ENCODE measurements around the gene SORCS1.

SORCS1 gene

DNA sequence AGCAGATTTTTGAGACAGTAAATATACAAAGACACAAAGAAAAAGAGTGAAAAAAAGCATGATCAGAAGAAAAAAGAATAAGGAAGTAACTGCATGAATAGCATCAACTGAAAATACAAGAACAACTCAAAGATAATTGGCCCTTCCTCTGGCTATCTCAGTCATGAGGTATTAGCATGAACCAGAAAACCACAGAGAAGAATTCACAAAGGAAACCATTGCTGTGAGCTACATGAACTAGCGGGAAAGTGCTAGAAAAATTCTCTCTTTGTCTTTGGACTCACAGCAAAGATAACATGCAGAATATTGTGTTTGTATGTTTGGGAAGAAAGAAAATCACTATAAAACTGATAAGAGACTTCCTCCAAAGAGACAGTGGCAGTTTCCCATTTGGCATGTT, 82.9 kb downstream of the SORCS1 start:
- Histone ChIP-seq H3K27ac (ENCODE audit: low read depth, low read length) (no peak overlapping the region), H4K20me1 (ENCODE audit: low read depth, low read length) (no peaks in the 10 kb centered on the region), H3K9ac (ENCODE audit: low read length) (no peak overlapping the region), H3K9me3 (ENCODE audit: insufficient read depth, low read length) (no peaks in the 10 kb centered on the region), H3K79me2 (ENCODE audit: insufficient read depth, low read length) (no peaks in the 10 kb centered on the region), H3K27me3 (ENCODE audit: low read length) (no peaks in the 10 kb centered on the region), H2AFZ (ENCODE audit: low read depth, low read length, severe bottlenecking) (no peak overlapping the region), H3K4me3 (ENCODE audit: insufficient read depth, low read length, poor library complexity, severe bottlenecking) (no peak overlapping the region), H3K36me3 (ENCODE audit: low read length) (no peaks in the 10 kb centered on the region), H3K4me2 (ENCODE audit: low read depth, low read length, poor library complexity, severe bottlenecking) (no peak overlapping the region), H3F3A (ENCODE audit: insufficient read depth) (no peaks in the 10 kb centered on the region), H3K9me2 (replicated peaks; ENCODE audit: insufficient read depth, low read length) (no peaks in the 10 kb centered on the region)
- TF ChIP-seq EZH2phosphoT487 (conservative IDR thresholded peaks at IDR 0.05; ENCODE audit: low read length) = no peak
- TF ChIP-seq, protein P1, sequence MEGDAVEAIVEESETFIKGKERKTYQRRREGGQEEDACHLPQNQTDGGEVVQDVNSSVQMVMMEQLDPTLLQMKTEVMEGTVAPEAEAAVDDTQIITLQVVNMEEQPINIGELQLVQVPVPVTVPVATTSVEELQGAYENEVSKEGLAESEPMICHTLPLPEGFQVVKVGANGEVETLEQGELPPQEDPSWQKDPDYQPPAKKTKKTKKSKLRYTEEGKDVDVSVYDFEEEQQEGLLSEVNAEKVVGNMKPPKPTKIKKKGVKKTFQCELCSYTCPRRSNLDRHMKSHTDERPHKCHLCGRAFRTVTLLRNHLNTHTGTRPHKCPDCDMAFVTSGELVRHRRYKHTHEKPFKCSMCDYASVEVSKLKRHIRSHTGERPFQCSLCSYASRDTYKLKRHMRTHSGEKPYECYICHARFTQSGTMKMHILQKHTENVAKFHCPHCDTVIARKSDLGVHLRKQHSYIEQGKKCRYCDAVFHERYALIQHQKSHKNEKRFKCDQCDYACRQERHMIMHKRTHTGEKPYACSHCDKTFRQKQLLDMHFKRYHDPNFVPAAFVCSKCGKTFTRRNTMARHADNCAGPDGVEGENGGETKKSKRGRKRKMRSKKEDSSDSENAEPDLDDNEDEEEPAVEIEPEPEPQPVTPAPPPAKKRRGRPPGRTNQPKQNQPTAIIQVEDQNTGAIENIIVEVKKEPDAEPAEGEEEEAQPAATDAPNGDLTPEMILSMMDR (IDR thresholded peaks at IDR 0.05; ENCODE audit: insufficient read depth, low read length, poor library complexity, severe bottlenecking) = no peak

DNA sequence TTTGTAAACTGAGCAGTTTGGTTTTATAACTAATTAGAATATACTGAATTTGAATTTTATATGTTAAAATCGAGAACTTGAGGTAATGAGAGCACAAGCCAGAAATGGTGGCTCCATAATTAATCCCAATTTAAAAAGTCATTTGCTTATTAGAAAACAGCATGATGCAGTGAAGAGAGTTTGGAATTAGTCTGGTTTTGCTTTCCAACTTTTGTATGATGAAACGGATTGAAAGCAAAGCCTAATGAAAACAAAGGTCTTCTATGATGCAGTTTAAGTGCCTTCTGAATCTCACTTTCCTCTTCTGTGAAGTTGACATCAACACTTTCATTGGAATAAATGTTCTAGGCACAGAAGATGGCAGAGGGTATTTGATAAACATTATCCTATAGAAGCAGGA, 89.4 kb downstream of the SORCS1 start:
- no peaks in the 10 kb centered on the region for H3K36me3 ChIP-seq (ENCODE audit: low read length)
- H3K9me3 ChIP-seq (ENCODE audit: insufficient read depth, low read length) = no peaks in the 10 kb centered on the region
- no peak overlapping the region for H3K27ac ChIP-seq (ENCODE audit: low read depth, low read length)
- H3K4me3 ChIP-seq (ENCODE audit: insufficient read depth, low read length, poor library complexity, severe bottlenecking) = no peak overlapping the region
- TF ChIP-seq, protein P1 (IDR thresholded peaks at IDR 0.05; ENCODE audit: insufficient read depth, low read length, poor library complexity, severe bottlenecking) = no peak
- TF ChIP-seq EZH2phosphoT487 (conservative IDR thresholded peaks at IDR 0.05; ENCODE audit: low read length) = no peak
- no peak overlapping the region for H3K9ac ChIP-seq (ENCODE audit: low read length)
- no peaks in the 10 kb centered on the region for H3K27me3 ChIP-seq (ENCODE audit: low read length)
- no peak overlapping the region for H2AFZ ChIP-seq (ENCODE audit: low read depth, low read length, severe bottlenecking)
- H3F3A ChIP-seq (ENCODE audit: insufficient read depth) = no peaks in the 10 kb centered on the region
- H4K20me1 ChIP-seq (ENCODE audit: low read depth, low read length) = no peaks in the 10 kb centered on the region
- H3K79me2 ChIP-seq (ENCODE audit: insufficient read depth, low read length) = no peaks in the 10 kb centered on the region
- H3K9me2 ChIP-seq (replicated peaks; ENCODE audit: insufficient read depth, low read length) = no peaks in the 10 kb centered on the region
- H3K4me2 ChIP-seq (ENCODE audit: low read depth, low read length, poor library complexity, severe bottlenecking) = no peak overlapping the region

DNA sequence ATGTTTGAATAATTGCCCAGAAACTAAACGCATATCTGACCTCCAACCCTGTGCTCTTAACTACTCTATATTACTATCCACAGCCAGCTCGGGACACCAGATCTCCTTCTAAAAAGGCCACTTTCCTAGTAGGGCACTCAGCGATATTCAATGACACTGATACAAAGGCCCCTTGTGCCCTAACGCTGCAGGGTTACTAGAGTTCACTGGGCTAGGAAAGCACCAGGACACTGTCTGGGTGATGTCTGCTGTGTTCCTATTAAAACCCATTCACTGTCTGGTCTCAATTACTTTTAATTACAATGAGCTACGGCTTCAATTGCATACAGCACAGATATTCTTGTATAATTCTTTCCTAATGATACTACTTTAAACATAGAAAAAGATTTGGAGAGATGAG, 91.7 kb downstream of the SORCS1 start:
- H3K9me2 ChIP-seq (replicated peaks; ENCODE audit: insufficient read depth, low read length) = no peaks in the 10 kb centered on the region
- no peaks in the 10 kb centered on the region for H3F3A ChIP-seq (ENCODE audit: insufficient read depth)
- H3K27ac ChIP-seq (ENCODE audit: low read depth, low read length) = no peak overlapping the region
- H3K4me2 ChIP-seq (ENCODE audit: low read depth, low read length, poor library complexity, severe bottlenecking) = no peak overlapping the region
- H3K9ac ChIP-seq (ENCODE audit: low read length) = no peak overlapping the region
- no peaks in the 10 kb centered on the region for H3K27me3 ChIP-seq (ENCODE audit: low read length)
- no peaks in the 10 kb centered on the region for H3K36me3 ChIP-seq (ENCODE audit: low read length)
- H3K9me3 ChIP-seq (ENCODE audit: insufficient read depth, low read length) = no peaks in the 10 kb centered on the region
- no peaks in the 10 kb centered on the region for H3K79me2 ChIP-seq (ENCODE audit: insufficient read depth, low read length)
- TF ChIP-seq EZH2phosphoT487 (conservative IDR thresholded peaks at IDR 0.05; ENCODE audit: low read length) = no peak
- TF ChIP-seq, protein P1 (IDR thresholded peaks at IDR 0.05; ENCODE audit: insufficient read depth, low read length, poor library complexity, severe bottlenecking) = no peak
- no peak overlapping the region for H2AFZ ChIP-seq (ENCODE audit: low read depth, low read length, severe bottlenecking)
- H3K4me3 ChIP-seq (ENCODE audit: insufficient read depth, low read length, poor library complexity, severe bottlenecking) = no peak overlapping the region
- H4K20me1 ChIP-seq (ENCODE audit: low read depth, low read length) = no peaks in the 10 kb centered on the region
